Measurements from ENCODE around the gene SUPV3L1. TPM values are rescaled to one million over a fixed set of nuclear protein-coding genes. Genes with fewer than 3 reads are reported as not detected.

The SUPV3L1 gene
- total RNA-seq, 1 experiment from 2014 or later = 117 TPM

- POLR2A ChIA-PET (ENCODE audit: unreplicated experiment) = no interaction called here
- Histone ChIP-seq H3K9me3 (ENCODE audit: low read length) (no peaks in the 10 kb centered on the region), H3K27me3 (ENCODE audit: low read length) (no peaks in the 10 kb centered on the region), H3K27ac (ENCODE audit: low read length) (no peak overlapping the region), H3F3A (ENCODE audit: low read length, unreplicated experiment) (no peaks in the 10 kb centered on the region), H3K36me3 (ENCODE audit: low read depth, low read length) (no peaks in the 10 kb centered on the region), H3K9ac (ENCODE audit: low read length) (no peak overlapping the region), H3K4me3 (ENCODE audit: low read length) (no peak overlapping the region), H3K9me2 (replicated peaks; ENCODE audit: low read length) (no peaks in the 10 kb centered on the region), H2AFZ (ENCODE audit: low read length) (no peak overlapping the region), H3K4me2 (ENCODE audit: low read length) (no peak overlapping the region), H3K4me1 (ENCODE audit: insufficient read depth, low read length) (peaks cover 12% of the 10 kb centered on the region), H3K79me2 (ENCODE audit: low read length) (no peaks in the 10 kb centered on the region), H4K20me1 (ENCODE audit: low read length) (no peaks in the 10 kb centered on the region)
- ATAC-seq (no peak), DNase-seq (no peak)
- BruUV-seq (replicated peaks) = no TSS peak
- intact Hi-C loops (cut with micrococcal nuclease) = no loop called here
- TF ChIP-seq CTCF (conservative IDR thresholded peaks at IDR 0.05; ENCODE audit: low read depth, low read length) (no peak), EZH2 (IDR thresholded peaks at IDR 0.05; ENCODE audit: low read length, unreplicated experiment) (no peak), EZH2phosphoT487 (IDR thresholded peaks at IDR 0.05; ENCODE audit: borderline replicate concordance, low read length) (no peak)
- CTCF ChIA-PET = no interaction called here
These were observed 66.0 kb downstream of the SUPV3L1 start for GRCh38 chr10:69246036-69246435.

- no peak overlapping the region for H3K9ac ChIP-seq (ENCODE audit: low read length)
- ATAC-seq = no peak
- H3K4me2 ChIP-seq (ENCODE audit: low read length) = no peak overlapping the region
These were observed 66.7 kb downstream of the SUPV3L1 start for GRCh38 chr10:69246581-69247312.

More at GRCh38 chr10:69246581-69247312, 66.7 kb downstream of the SUPV3L1 start:
- intact Hi-C loops (cut with micrococcal nuclease) = no loop called here
- Histone ChIP-seq H2AFZ (ENCODE audit: low read length) (no peak overlapping the region), H3K27ac (ENCODE audit: low read length) (no peak overlapping the region), H3K9me3 (ENCODE audit: low read length) (peaks cover 4% of the 10 kb centered on the region; the same call in 1 of the 2 replicates), H3K4me1 (ENCODE audit: insufficient read depth, low read length) (peaks cover 4% of the 10 kb centered on the region), H3F3A (ENCODE audit: low read length, unreplicated experiment) (no peaks in the 10 kb centered on the region), H4K20me1 (ENCODE audit: low read length) (no peaks in the 10 kb centered on the region), H3K9me2 (replicated peaks; ENCODE audit: low read length) (no peaks in the 10 kb centered on the region), H3K36me3 (ENCODE audit: low read depth, low read length) (no peaks in the 10 kb centered on the region), H3K27me3 (ENCODE audit: low read length) (no peaks in the 10 kb centered on the region), H3K4me3 (ENCODE audit: low read length) (no peak overlapping the region), H3K79me2 (ENCODE audit: low read length) (no peaks in the 10 kb centered on the region)
- BruUV-seq (replicated peaks) = no TSS peak
- POLR2A ChIA-PET (ENCODE audit: unreplicated experiment) = interaction anchor here (0.5 kb wide), 1 partner anchor 458 kb away, joined by 11 read pairs; no protein-coding TSS in a partner anchor
- CTCF ChIA-PET = interaction anchor here (0.6 kb wide), 1 partner anchor 327 kb away, joined by 3 read pairs; no protein-coding TSS in a partner anchor
- DNase-seq = no peak
- no peak for TF ChIP-seq CTCF (conservative IDR thresholded peaks at IDR 0.05; ENCODE audit: low read depth, low read length)
- TF ChIP-seq EZH2phosphoT487 (IDR thresholded peaks at IDR 0.05; ENCODE audit: borderline replicate concordance, low read length) = no peak
- TF ChIP-seq EZH2 (IDR thresholded peaks at IDR 0.05; ENCODE audit: low read length, unreplicated experiment) = no peak

All from PC-3 (cell line).